ENCODE data around the gene ZFP36L2.
A peak's percentile ranks its signal among the peaks of the same experiment; 100 is the strongest.

The ZFP36L2 gene
- total RNA-seq = 975 to 1,918 (median 1,012) reads per million in 3 donors

DNA sequence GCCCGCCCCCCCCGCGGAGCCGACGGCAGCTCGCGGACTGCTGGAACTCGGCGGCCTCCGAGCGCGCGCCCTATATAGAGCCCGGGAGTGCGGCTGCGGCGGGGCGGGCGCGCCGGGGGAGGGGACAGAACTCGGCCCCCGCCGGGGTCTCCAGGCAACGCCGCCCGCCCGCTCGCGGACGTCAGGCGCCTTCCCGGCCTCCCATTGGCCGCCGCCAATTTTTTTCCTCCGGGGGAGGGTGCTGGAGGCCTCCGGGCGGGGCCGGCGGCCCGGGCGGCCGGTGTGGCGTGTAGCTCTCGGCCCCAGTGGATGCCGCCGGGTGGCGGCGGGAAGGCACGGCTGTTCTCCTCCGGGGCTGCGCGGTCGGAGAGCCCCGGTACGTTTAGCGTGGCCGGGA lies at the start of gene ZFP36L2:
Gene ZFP36L2, minus strand, starts transcription at position 49 of the 397 bp plus-strand sequence. CDS start 291 bp downstream, outside the sequence.
- peak within 1 kb of the TSS; percentile 95 for H3K4me3 ChIP-seq (ENCODE audit: insufficient read depth, low read depth, low read length, poor library complexity, severe bottlenecking)
- peaks cover 44% of the 10 kb centered on the region for H3K36me3 ChIP-seq (ENCODE audit: control insufficient read depth, insufficient read depth, low read length)
- DNase-seq = peak; percentile 90 to 95 (median 92)
- peaks cover 18% of the 10 kb centered on the region for H3K4me1 ChIP-seq (ENCODE audit: control insufficient read depth, insufficient read depth, low read length, poor library complexity, severe bottlenecking)
- H3K9me3 ChIP-seq (ENCODE audit: control insufficient read depth, low read length) = no peaks in the 10 kb centered on the region
- H3K27ac ChIP-seq (ENCODE audit: insufficient read depth, low read length, poor library complexity, severe bottlenecking) = peak within 1 kb of the TSS; percentile 91
- no peaks in the 10 kb centered on the region for H3K27me3 ChIP-seq (replicated peaks; ENCODE audit: control insufficient read depth, insufficient read depth, low read length, poor library complexity, severe bottlenecking)

DNA sequence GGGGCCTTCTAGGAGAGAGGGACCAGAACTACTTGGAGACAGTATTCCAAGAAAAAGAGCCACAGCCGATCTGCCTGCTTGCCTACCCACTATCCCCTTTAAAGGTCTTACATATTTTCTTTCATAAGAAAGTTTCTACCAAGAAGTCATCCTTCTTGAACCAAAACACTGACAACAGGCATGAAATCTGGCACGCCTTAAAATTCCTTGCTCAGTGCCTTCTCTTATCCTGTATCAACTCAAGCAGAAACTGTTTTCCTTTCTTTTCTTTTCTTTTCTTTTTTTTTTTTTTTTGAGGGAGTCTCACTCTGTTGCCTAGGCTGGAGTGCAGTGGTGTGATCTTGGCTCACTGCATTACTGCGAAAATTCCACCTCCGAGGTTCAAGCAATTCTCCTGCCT lies 48.3 kb upstream of the ZFP36L2 start:
- Histone ChIP-seq H3K27ac (ENCODE audit: insufficient read depth, low read length, poor library complexity, severe bottlenecking) (no peak overlapping the region), H3K9me3 (ENCODE audit: control insufficient read depth, low read length) (no peaks in the 10 kb centered on the region), H3K4me3 (ENCODE audit: insufficient read depth, low read depth, low read length, poor library complexity, severe bottlenecking) (no peak overlapping the region), H3K27me3 (replicated peaks; ENCODE audit: control insufficient read depth, insufficient read depth, low read length, poor library complexity, severe bottlenecking) (no peaks in the 10 kb centered on the region), H3K4me1 (ENCODE audit: control insufficient read depth, insufficient read depth, low read length, poor library complexity, severe bottlenecking) (no peaks in the 10 kb centered on the region), H3K36me3 (ENCODE audit: control insufficient read depth, insufficient read depth, low read length) (peaks cover 26% of the 10 kb centered on the region)
- DNase-seq = no peak

- Histone ChIP-seq H3K36me3 (ENCODE audit: control insufficient read depth, insufficient read depth, low read length) (peaks cover 30% of the 10 kb centered on the region), H3K27me3 (replicated peaks; ENCODE audit: control insufficient read depth, insufficient read depth, low read length, poor library complexity, severe bottlenecking) (no peaks in the 10 kb centered on the region), H3K4me1 (ENCODE audit: control insufficient read depth, insufficient read depth, low read length, poor library complexity, severe bottlenecking) (no peaks in the 10 kb centered on the region), H3K27ac (ENCODE audit: insufficient read depth, low read length, poor library complexity, severe bottlenecking) (no peak overlapping the region), H3K9me3 (ENCODE audit: control insufficient read depth, low read length) (no peaks in the 10 kb centered on the region), H3K4me3 (ENCODE audit: insufficient read depth, low read depth, low read length, poor library complexity, severe bottlenecking) (no peak overlapping the region)
- no peak for DNase-seq
Observed at GRCh38 chr2:43274055-43274454, 47.6 kb upstream of the ZFP36L2 start.

DNA sequence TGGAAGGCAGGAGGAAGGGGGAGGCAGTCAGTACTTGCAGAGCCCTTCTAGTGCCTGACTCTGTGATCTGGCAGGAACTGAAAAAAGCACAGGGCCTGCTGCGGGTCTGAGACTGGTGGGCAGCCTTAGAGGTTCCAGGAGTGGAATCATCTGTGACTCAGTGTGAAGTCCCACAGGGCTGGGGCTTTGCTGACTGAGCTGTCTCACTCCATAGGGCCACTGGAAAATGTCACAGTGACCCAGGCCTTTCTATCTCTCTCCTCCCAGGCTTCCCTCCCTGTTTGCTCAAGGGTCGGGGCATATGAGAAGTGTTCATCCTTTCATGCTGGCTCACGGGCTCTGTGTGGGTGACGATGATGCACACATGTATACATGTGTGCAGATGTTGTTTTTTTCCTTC lies 47.1 kb upstream of the ZFP36L2 start:
- DNase-seq = no peak
- no peak overlapping the region for H3K4me3 ChIP-seq (ENCODE audit: insufficient read depth, low read depth, low read length, poor library complexity, severe bottlenecking)

DNA sequence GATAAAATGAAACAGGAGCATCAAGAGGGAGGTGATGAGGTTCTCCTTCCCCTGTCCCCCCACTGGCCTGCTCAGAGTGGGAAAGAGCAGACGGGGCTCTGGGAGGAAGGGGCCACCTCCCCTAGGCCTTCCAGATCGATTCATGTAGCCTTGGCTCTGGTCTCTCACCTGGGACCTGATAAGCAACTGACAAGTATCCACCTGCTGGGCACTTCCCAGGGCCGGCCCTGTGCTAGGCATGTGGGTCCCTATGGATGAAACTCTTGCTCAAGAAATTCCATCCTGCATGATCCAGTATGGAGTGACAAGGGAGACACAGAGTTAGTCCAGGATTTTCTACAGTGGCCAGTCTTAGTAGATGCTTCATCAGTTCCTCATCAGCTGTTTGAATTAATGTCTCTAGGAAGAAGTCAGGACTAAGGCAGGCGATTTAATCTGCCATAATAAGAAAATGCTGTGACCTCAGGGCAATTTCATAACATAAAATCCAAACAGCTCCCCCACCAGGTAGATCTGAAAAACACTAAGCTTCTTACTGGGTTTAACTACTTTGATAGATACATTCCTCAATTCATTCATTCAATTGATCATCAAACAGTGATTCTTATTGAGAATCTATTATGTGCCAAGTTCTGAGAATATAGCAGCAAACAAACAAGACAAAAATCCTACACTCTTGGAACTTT lies 44.7 kb upstream of the ZFP36L2 start:
- Histone ChIP-seq H3K4me1 (ENCODE audit: control insufficient read depth, insufficient read depth, low read length, poor library complexity, severe bottlenecking) (no peaks in the 10 kb centered on the region), H3K36me3 (ENCODE audit: control insufficient read depth, insufficient read depth, low read length) (peaks cover 32% of the 10 kb centered on the region), H3K9me3 (ENCODE audit: control insufficient read depth, low read length) (no peaks in the 10 kb centered on the region), H3K27ac (ENCODE audit: insufficient read depth, low read length, poor library complexity, severe bottlenecking) (no peak overlapping the region), H3K4me3 (ENCODE audit: insufficient read depth, low read depth, low read length, poor library complexity, severe bottlenecking) (no peak overlapping the region), H3K27me3 (replicated peaks; ENCODE audit: control insufficient read depth, insufficient read depth, low read length, poor library complexity, severe bottlenecking) (no peaks in the 10 kb centered on the region)
- DNase-seq = no peak

More for the DNA sequence above, 47.1 kb upstream of the ZFP36L2 start:
- Histone ChIP-seq H3K36me3 (ENCODE audit: control insufficient read depth, insufficient read depth, low read length) (peaks cover 28% of the 10 kb centered on the region), H3K4me1 (ENCODE audit: control insufficient read depth, insufficient read depth, low read length, poor library complexity, severe bottlenecking) (no peaks in the 10 kb centered on the region), H3K27ac (ENCODE audit: insufficient read depth, low read length, poor library complexity, severe bottlenecking) (no peak overlapping the region), H3K9me3 (ENCODE audit: control insufficient read depth, low read length) (no peaks in the 10 kb centered on the region), H3K27me3 (replicated peaks; ENCODE audit: control insufficient read depth, insufficient read depth, low read length, poor library complexity, severe bottlenecking) (no peaks in the 10 kb centered on the region)

GRCh38 chr2:43270461-43270860 lies 44.1 kb upstream of the ZFP36L2 start:
- Histone ChIP-seq H3K9me3 (ENCODE audit: control insufficient read depth, low read length) (no peaks in the 10 kb centered on the region), H3K36me3 (ENCODE audit: control insufficient read depth, insufficient read depth, low read length) (peaks cover 29% of the 10 kb centered on the region), H3K27ac (ENCODE audit: insufficient read depth, low read length, poor library complexity, severe bottlenecking) (no peak overlapping the region), H3K4me1 (ENCODE audit: control insufficient read depth, insufficient read depth, low read length, poor library complexity, severe bottlenecking) (no peaks in the 10 kb centered on the region), H3K27me3 (replicated peaks; ENCODE audit: control insufficient read depth, insufficient read depth, low read length, poor library complexity, severe bottlenecking) (no peaks in the 10 kb centered on the region), H3K4me3 (ENCODE audit: insufficient read depth, low read depth, low read length, poor library complexity, severe bottlenecking) (no peak overlapping the region)
- no peak for DNase-seq

DNA sequence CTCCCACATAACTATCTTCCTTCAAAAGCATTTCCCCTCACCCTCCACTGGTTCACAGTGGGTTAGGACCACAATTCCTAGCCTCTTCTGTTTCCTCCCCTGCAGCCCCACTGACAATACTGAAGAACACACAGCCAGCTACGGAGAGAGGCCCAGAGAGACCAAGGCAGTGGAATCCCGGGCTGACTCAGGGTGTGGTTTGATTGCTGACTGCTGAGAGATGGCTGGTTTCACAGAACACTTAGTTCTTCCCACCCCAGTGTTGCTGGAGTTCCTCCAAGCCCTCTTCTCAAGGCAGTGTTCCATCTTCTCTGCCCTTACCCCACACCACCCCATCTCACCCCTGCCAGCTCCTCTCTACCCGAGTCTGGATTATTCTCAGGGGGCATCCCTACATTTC lies 43.3 kb upstream of the ZFP36L2 start:
- Histone ChIP-seq H3K4me1 (ENCODE audit: control insufficient read depth, insufficient read depth, low read length, poor library complexity, severe bottlenecking) (no peaks in the 10 kb centered on the region), H3K27ac (ENCODE audit: insufficient read depth, low read length, poor library complexity, severe bottlenecking) (no peak overlapping the region), H3K27me3 (replicated peaks; ENCODE audit: control insufficient read depth, insufficient read depth, low read length, poor library complexity, severe bottlenecking) (no peaks in the 10 kb centered on the region), H3K36me3 (ENCODE audit: control insufficient read depth, insufficient read depth, low read length) (peaks cover 29% of the 10 kb centered on the region), H3K9me3 (ENCODE audit: control insufficient read depth, low read length) (no peaks in the 10 kb centered on the region), H3K4me3 (ENCODE audit: insufficient read depth, low read depth, low read length, poor library complexity, severe bottlenecking) (no peak overlapping the region)
- no peak for DNase-seq

DNA sequence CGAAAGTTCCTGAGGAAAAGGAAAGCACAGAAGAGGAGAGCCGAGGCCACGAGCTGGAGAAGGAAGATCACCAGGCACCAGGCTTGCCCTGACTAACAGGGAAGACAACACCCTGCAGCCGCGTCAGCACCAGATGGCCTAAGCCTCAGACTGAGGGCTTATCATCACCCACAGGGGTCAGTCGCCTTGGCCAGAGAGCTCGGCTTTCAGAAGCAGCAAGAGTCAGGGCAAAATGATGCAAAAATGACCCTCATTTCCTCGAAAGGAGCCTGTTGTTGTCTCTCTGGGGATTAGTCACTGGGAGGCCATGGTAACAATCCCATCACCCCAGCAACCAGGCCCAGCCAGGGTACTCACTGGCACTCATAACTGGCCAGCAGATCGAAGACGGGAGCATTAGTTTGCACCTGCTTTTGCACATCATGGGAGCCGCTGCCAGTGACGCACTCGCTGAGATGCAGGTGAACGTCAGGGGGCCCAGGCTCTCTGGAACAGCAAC lies 42.7 kb upstream of the ZFP36L2 start:
- H3K36me3 ChIP-seq (ENCODE audit: control insufficient read depth, insufficient read depth, low read length) = peaks cover 27% of the 10 kb centered on the region
- no peaks in the 10 kb centered on the region for H3K27me3 ChIP-seq (replicated peaks; ENCODE audit: control insufficient read depth, insufficient read depth, low read length, poor library complexity, severe bottlenecking)
- H3K27ac ChIP-seq (ENCODE audit: insufficient read depth, low read length, poor library complexity, severe bottlenecking) = no peak overlapping the region
- DNase-seq = no peak
- no peak overlapping the region for H3K4me3 ChIP-seq (ENCODE audit: insufficient read depth, low read depth, low read length, poor library complexity, severe bottlenecking)
- no peaks in the 10 kb centered on the region for H3K9me3 ChIP-seq (ENCODE audit: control insufficient read depth, low read length)
- H3K4me1 ChIP-seq (ENCODE audit: control insufficient read depth, insufficient read depth, low read length, poor library complexity, severe bottlenecking) = no peaks in the 10 kb centered on the region

DNA sequence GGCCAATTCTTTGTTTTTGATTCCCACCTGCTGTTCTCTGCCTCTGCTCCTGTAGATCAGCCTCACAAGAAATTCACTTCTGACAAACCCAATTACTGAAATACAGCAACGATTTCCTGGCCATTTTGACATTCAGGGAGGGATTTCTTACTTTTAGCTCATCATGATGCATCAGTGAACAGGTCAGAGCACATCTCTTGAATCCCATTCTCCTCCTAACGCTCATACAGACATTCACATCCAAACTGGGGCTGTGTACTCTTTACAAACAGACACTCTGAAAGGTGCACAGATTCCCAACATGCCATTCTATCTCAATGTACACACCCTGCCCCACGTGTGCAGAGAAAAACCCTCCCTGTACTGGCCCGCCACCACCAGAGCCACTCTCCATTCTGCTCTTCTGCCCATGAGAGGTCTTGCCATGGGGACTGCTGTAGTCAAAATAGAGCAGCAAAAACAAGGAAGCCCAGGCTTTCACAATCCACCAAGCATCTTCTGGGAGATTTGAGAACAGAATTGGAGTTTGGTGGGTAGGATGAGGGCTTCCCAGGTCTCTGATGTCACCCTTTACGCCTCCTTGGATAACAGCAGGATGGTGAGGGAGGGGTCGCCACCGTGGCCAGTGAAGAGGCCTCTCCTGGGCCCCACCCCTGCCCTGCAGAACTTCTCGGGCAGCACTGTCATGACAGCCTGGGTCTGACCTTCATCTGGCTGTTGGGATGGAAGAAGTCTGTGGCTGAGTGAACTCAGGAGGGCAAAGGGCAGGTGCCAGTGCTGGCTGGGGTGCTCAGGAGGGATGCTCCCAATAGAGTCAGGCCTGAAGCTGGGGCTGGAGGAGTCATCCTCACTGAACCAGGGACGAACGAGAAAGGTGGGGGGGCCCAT lies 41.9 kb upstream of the ZFP36L2 start:
- no peaks in the 10 kb centered on the region for H3K27me3 ChIP-seq (replicated peaks; ENCODE audit: control insufficient read depth, insufficient read depth, low read length, poor library complexity, severe bottlenecking)
- H3K4me1 ChIP-seq (ENCODE audit: control insufficient read depth, insufficient read depth, low read length, poor library complexity, severe bottlenecking) = no peaks in the 10 kb centered on the region
- H3K9me3 ChIP-seq (ENCODE audit: control insufficient read depth, low read length) = no peaks in the 10 kb centered on the region
- no peak for DNase-seq
- H3K27ac ChIP-seq (ENCODE audit: insufficient read depth, low read length, poor library complexity, severe bottlenecking) = no peak overlapping the region
- H3K36me3 ChIP-seq (ENCODE audit: control insufficient read depth, insufficient read depth, low read length) = peaks cover 27% of the 10 kb centered on the region
- no peak overlapping the region for H3K4me3 ChIP-seq (ENCODE audit: insufficient read depth, low read depth, low read length, poor library complexity, severe bottlenecking)

- no peaks in the 10 kb centered on the region for H3K9me3 ChIP-seq (ENCODE audit: control insufficient read depth, low read length)
- no peak overlapping the region for H3K27ac ChIP-seq (ENCODE audit: insufficient read depth, low read length, poor library complexity, severe bottlenecking)
- peaks cover 27% of the 10 kb centered on the region for H3K36me3 ChIP-seq (ENCODE audit: control insufficient read depth, insufficient read depth, low read length)
- H3K4me3 ChIP-seq (ENCODE audit: insufficient read depth, low read depth, low read length, poor library complexity, severe bottlenecking) = no peak overlapping the region
- no peaks in the 10 kb centered on the region for H3K27me3 ChIP-seq (replicated peaks; ENCODE audit: control insufficient read depth, insufficient read depth, low read length, poor library complexity, severe bottlenecking)
- no peaks in the 10 kb centered on the region for H3K4me1 ChIP-seq (ENCODE audit: control insufficient read depth, insufficient read depth, low read length, poor library complexity, severe bottlenecking)
- DNase-seq = no peak
Observed at GRCh38 chr2:43267381-43267780, 41.0 kb upstream of the ZFP36L2 start.

Measured in effector memory CD4-positive, alpha-beta T cell (primary cell).